Omental fat pad (tissue), 4 donors: ENCODE results near the gene HACD2. TPM values are rescaled to one million over a fixed set of nuclear protein-coding genes. Genes with fewer than 3 reads are reported as not detected.

Experiments
- ATAC-seq: fragments of 150-250 bp; one replicate; pipeline ENCODE4 v1.9.1; 2016; ENCODE audit warnings: mild to moderate bottlenecking, moderate library complexity; ENCODE audit not compliant: low FRiP score
- DNase-seq: peaks from one replicate; pipeline ENCODE4 v3.0.0-alpha.2; 2019; ENCODE audit warnings: low spot score
- CTCF ChIP-seq, 3 donors: fragments of 450-650 bp; IDR thresholded peaks; one replicate each; pipeline ENCODE4 v1.5.1; 2016 to 2017; ENCODE audit warnings: antibody characterized with exemption in 3 of 3, mild to moderate bottlenecking in 3 of 3, moderate library complexity in 2 of 3
- total RNA-seq, 4 donors: library from RNA; depleted of rRNA; stranded (reverse); fragments of >200 nt; gene quantifications; one replicate each; pipeline ENCODE4 v1.1.0, GENCODE V29; 2016

HACD2 gene
- total RNA-seq, 4 donors from 2014 or later, result 31.7 to 44.9 (median 34.0) TPM

DNA sequence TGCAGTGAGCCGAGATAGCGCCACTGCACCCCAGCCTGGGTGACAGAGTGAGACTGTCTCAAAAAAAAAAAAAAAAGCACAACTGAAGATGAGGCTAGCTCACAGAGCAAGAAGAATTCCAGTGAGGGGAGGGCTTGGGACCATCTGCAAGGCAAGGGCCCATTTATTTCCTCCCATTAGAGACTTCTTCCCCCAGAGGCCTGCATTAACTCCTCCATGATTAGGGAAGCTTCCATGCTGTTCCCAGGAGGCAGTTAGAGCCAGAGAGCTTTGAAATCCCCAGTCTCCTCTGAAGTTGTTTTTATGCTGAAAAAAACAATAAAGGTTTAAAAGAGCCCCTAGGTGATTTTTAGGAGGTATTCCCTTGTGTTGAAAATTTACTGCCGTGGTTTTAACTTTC lies 81.7 kb downstream of the HACD2 start:
- no peak for ATAC-seq
- DNase-seq, result no peak
- TF ChIP-seq CTCF (IDR thresholded peaks at IDR 0.05), result no peak

DNA sequence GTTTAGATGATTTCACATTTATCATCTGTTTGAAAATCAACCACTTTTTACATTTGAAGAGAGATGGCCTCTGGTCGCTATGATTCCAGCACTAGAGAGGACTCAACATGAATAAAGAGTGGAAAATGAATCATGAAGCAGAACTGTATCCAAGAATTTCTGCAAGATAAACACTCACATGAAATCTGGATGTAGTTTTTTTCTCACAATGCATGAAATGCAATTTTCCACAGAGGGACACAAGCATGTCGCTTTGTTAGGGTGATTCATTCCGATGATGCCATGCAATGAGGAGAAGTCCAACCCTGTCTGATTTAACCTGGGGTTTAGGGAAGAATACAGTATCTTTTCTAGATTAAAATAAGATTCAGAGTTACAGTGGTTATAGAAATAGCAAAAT lies 85.5 kb downstream of the HACD2 start:
- no peak for TF ChIP-seq CTCF (IDR thresholded peaks at IDR 0.05)

GRCh38 chr3:123498761-123499160 lies 86.1 kb downstream of the HACD2 start:
- DNase-seq (no peak), ATAC-seq (no peak)
- TF ChIP-seq CTCF (IDR thresholded peaks at IDR 0.05), result no peak

More for the DNA sequence above, 85.5 kb downstream of the HACD2 start:
- no peak for DNase-seq
- ATAC-seq, result no peak

GRCh38 chr3:123493912-123494311 lies 90.9 kb downstream of the HACD2 start:
- ATAC-seq, result no peak
- no peak for TF ChIP-seq CTCF (IDR thresholded peaks at IDR 0.05)
- no peak for DNase-seq

- DNase-seq (no peak), ATAC-seq (no peak)
- no peak for TF ChIP-seq CTCF (IDR thresholded peaks at IDR 0.05)
Measured at GRCh38 chr3:123491966-123492587, 92.8 kb downstream of the HACD2 start.

GRCh38 chr3:123489400-123490004 lies 95.4 kb downstream of the HACD2 start:
- peak in 2 of 3 donors; percentile 3 to 38 for TF ChIP-seq CTCF (IDR thresholded peaks at IDR 0.05)
- DNase-seq (peak; percentile 68), ATAC-seq (no peak)
